Measurements from ENCODE around the gene DPP6. TPM values are rescaled to one million over a fixed set of nuclear protein-coding genes. Genes with fewer than 3 reads are reported as not detected.

The DPP6 gene
- total and polyA plus RNA-seq, 2 of the 8 experiments (the other 6 are each of a cell fraction or from before 2014, with no cell fraction given) = 4.7 to 6.8 TPM

DNA sequence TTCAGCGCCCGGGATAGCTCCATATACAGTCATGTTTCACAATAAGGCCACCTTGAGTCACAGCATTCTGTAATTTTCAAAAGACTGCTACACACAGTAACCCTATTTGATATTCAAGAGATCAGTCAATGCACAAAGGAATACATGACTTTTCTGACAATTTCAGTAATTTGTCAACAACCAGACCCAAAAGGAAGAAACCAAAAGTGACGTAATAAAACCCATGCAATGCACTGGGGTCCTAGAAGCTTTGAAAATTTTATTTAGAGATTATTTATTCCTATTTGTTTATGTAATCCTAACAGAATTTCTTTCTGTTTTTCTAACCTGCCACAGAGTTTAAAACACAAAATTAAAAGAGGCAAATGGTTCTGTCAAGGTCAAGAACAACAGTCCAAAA is 421.2 kb downstream of the DPP6 start (continued):
- TF ChIP-seq, protein P1, sequence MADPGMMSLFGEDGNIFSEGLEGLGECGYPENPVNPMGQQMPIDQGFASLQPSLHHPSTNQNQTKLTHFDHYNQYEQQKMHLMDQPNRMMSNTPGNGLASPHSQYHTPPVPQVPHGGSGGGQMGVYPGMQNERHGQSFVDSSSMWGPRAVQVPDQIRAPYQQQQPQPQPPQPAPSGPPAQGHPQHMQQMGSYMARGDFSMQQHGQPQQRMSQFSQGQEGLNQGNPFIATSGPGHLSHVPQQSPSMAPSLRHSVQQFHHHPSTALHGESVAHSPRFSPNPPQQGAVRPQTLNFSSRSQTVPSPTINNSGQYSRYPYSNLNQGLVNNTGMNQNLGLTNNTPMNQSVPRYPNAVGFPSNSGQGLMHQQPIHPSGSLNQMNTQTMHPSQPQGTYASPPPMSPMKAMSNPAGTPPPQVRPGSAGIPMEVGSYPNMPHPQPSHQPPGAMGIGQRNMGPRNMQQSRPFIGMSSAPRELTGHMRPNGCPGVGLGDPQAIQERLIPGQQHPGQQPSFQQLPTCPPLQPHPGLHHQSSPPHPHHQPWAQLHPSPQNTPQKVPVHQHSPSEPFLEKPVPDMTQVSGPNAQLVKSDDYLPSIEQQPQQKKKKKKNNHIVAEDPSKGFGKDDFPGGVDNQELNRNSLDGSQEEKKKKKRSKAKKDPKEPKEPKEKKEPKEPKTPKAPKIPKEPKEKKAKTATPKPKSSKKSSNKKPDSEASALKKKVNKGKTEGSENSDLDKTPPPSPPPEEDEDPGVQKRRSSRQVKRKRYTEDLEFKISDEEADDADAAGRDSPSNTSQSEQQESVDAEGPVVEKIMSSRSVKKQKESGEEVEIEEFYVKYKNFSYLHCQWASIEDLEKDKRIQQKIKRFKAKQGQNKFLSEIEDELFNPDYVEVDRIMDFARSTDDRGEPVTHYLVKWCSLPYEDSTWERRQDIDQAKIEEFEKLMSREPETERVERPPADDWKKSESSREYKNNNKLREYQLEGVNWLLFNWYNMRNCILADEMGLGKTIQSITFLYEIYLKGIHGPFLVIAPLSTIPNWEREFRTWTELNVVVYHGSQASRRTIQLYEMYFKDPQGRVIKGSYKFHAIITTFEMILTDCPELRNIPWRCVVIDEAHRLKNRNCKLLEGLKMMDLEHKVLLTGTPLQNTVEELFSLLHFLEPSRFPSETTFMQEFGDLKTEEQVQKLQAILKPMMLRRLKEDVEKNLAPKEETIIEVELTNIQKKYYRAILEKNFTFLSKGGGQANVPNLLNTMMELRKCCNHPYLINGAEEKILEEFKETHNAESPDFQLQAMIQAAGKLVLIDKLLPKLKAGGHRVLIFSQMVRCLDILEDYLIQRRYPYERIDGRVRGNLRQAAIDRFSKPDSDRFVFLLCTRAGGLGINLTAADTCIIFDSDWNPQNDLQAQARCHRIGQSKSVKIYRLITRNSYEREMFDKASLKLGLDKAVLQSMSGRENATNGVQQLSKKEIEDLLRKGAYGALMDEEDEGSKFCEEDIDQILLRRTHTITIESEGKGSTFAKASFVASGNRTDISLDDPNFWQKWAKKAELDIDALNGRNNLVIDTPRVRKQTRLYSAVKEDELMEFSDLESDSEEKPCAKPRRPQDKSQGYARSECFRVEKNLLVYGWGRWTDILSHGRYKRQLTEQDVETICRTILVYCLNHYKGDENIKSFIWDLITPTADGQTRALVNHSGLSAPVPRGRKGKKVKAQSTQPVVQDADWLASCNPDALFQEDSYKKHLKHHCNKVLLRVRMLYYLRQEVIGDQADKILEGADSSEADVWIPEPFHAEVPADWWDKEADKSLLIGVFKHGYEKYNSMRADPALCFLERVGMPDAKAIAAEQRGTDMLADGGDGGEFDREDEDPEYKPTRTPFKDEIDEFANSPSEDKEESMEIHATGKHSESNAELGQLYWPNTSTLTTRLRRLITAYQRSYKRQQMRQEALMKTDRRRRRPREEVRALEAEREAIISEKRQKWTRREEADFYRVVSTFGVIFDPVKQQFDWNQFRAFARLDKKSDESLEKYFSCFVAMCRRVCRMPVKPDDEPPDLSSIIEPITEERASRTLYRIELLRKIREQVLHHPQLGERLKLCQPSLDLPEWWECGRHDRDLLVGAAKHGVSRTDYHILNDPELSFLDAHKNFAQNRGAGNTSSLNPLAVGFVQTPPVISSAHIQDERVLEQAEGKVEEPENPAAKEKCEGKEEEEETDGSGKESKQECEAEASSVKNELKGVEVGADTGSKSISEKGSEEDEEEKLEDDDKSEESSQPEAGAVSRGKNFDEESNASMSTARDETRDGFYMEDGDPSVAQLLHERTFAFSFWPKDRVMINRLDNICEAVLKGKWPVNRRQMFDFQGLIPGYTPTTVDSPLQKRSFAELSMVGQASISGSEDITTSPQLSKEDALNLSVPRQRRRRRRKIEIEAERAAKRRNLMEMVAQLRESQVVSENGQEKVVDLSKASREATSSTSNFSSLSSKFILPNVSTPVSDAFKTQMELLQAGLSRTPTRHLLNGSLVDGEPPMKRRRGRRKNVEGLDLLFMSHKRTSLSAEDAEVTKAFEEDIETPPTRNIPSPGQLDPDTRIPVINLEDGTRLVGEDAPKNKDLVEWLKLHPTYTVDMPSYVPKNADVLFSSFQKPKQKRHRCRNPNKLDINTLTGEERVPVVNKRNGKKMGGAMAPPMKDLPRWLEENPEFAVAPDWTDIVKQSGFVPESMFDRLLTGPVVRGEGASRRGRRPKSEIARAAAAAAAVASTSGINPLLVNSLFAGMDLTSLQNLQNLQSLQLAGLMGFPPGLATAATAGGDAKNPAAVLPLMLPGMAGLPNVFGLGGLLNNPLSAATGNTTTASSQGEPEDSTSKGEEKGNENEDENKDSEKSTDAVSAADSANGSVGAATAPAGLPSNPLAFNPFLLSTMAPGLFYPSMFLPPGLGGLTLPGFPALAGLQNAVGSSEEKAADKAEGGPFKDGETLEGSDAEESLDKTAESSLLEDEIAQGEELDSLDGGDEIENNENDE (IDR thresholded peaks at IDR 0.05; ENCODE audit: insufficient replicate concordance, low read length) = no peak
- TF ChIP-seq JUN (IDR thresholded peaks at IDR 0.05; ENCODE audit: low read depth, low read length) (no peak), EZH2 (IDR thresholded peaks at IDR 0.05; ENCODE audit: low read depth, low read length, severe bottlenecking) (no peak), TAF7 (optimal IDR thresholded peaks at IDR 0.05; ENCODE audit: borderline replicate concordance, low read depth, low read length) (no peak), TBP (IDR thresholded peaks at IDR 0.05; ENCODE audit: low read depth, low read length) (no peak), SIN3A (conservative IDR thresholded peaks at IDR 0.05 in 1 of 2, IDR thresholded peaks at IDR 0.05 in 1 of 2; ENCODE audit: low read depth in 1 of 2, low read length in 2 of 2) (no peak), ASH2L (IDR thresholded peaks at IDR 0.05; ENCODE audit: low read length) (no peak), GABPA (IDR thresholded peaks at IDR 0.05; ENCODE audit: borderline replicate concordance, insufficient read depth, low read length) (no peak), TCF12 (IDR thresholded peaks at IDR 0.05; ENCODE audit: low read depth, low read length) (no peak), SP2 (IDR thresholded peaks at IDR 0.05; ENCODE audit: low read length) (no peak), HDAC2 (IDR thresholded peaks at IDR 0.05; ENCODE audit: borderline replicate concordance in 1 of 2, low read depth in 2 of 2, low read length in 2 of 2) (no peak), BCL11A (IDR thresholded peaks at IDR 0.05; ENCODE audit: low read depth in 2 of 2, low read length in 2 of 2) (no peak)
